ENCODE measurements around the gene NOVA1.
A peak's percentile ranks its signal among the peaks of the same experiment; 100 is the strongest.

Gene NOVA1

DNA sequence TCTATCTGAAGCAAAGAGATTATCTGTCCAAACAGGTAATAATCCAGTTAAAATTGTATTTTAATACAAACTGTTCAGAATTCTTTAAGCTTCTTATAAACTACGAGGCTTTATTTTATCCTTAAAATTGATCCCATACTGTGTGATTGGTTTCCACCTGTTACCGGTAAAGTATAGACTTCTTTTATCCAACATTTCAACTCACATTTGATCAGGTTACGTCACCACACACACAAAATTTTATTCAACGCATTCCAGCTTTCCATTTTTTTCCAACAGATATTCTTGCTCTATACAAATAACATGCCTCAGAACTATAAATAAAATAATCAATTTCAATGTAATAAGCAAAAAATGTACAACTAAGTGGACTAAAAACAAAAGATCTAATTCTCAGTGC, 4.5 kb downstream of the NOVA1 start:
- no peak for DNase-seq (ENCODE audit: low read depth)

DNA sequence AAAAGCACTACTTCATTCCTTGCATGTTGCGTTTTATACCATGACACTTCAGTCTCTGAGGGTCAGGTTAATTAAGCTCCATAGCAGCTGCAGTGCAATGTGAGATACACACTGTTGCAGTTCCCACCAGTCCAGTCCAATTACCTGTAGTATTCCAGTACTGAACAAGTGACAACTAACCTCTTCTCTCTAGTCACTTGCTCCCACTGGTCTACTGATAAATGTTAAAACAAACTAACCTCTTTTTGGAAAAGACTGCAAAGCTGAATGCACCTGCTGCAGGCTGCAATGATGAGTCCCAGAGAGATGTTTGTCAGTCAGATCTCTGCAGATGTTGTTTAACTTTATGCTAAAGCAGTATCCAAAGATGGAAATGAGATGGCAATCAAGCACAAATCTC, 7.9 kb downstream of the NOVA1 start:
- DNase-seq (ENCODE audit: low read depth), result no peak

DNA sequence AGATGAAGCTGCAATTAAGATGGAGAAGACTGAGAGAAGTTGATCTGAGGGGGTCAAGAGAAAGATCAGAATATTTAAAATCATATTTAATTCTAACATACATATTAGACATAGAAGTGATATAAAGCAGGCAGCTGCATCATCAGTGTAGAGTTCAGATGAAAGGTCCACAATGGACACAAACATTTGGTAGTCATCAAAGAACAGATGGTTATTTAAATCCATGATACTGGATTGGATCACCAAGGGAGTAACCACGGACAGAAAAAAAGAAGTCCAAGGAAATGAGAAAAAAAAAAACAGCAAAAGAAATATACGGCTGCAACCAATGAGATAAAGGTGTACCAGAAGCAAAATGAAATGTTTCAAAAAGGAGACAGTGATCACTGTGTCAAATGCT, 20.1 kb downstream of the NOVA1 start:
- DNase-seq (ENCODE audit: low read depth), result no peak

DNA sequence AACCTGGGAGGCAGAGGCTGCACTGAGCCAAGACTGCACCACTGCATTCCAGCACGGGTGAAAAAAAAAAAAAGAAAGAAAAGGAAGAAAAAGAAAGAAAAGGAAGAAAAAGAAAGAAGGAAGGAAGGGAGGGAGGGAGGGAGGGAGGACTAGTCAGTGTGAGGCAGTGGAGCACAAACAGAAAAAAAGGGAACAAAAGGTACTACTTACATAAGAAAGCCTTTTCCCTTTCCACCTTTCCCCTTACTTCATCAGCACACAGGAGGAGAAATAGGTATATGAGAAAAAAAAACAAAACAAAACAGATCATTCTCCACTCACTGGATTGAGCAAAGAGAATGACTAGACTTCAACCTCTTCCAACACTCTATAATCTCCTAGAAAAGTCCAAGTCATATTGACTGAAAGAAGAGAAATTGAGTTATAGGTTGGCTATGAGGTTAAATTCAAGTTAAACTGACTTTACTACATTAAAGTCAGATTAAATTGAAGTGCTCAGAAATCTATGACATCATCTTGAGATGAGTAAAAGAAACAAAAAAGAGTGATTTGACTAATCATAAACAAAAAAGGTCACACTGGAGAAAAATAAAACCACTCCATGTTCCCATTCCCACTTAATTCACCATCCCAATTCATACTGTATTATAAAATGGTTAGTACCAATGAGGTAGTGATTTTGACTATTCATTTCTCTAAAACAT, 43.6 kb downstream of the NOVA1 start:
- no peak for DNase-seq (ENCODE audit: low read depth)

DNA sequence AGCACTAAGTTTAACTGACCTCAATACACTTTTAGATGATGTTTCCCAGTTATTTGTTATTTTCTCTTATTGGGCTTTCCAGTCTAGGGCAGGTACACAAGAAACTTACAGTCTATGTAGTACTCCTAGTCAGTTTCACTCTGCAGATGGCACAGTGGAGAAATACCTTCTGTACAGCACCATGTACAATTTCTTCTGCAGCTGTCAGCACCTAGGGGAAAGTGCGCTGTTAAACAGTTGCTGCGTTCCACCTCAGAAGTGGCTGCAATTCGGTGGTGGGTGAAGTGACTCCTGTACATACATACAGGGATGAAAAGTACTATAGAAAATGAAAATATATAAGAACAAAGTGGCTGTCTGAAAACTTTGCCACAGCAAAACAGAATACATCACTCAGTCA, 48.3 kb downstream of the NOVA1 start:
- no peak for DNase-seq (ENCODE audit: low read depth)

DNA sequence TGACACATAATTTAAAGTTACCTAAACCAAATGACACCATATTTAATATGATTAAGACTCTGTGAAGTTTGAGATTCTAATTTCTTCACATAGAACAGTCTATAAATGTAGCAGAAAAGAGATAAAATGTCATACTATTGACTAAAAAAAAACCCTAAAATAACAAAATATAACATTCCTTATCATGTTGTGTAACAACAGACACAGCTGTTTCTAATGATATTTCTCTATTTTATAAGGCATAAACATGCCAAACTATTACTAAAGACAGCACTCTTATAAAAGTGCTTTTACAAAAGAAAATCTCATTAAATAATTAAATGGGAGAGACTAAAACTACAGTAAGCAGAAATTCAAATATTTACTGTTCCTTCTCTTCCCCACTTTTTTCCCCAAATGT, 49.4 kb downstream of the NOVA1 start:
- no peak for DNase-seq (ENCODE audit: low read depth)

DNA sequence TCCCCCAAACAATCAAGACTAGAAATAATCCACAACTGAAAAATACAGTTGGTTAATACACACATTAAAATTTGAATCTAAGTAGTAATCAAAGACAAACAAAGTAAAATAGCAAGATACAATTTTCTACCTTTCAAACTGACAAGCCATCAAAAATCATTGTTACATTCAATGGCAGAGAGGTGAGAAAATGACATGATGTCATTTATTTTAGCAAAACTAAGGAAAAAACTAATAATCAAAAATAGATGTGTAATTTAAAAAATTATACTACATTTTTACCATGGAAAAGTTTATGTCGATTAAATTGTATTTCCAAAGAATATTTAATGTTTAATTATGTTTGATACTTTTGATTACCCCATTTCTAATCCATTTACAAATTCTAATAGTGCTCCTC, 59.7 kb downstream of the NOVA1 start:
- DNase-seq (ENCODE audit: low read depth), result no peak

DNA sequence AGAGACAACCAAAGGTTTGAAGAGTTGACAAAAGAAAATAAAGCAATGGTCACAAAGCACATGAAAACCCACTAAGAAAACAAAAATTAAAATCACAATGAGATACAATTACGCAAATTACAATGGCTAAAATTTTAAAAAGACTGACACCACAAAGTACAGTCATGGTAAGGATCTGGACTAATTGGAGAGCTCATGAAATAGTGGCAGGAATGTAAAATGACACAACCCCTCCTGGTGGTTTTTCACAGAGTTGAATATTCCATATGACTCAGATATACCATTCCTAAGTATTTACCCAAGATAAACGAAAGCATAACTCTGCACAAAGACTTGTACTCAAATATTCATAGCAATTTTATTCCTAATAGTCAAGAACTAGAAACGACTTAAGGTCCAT, 65.9 kb downstream of the NOVA1 start:
- peak; percentile 2 for DNase-seq (ENCODE audit: low read depth)

DNA sequence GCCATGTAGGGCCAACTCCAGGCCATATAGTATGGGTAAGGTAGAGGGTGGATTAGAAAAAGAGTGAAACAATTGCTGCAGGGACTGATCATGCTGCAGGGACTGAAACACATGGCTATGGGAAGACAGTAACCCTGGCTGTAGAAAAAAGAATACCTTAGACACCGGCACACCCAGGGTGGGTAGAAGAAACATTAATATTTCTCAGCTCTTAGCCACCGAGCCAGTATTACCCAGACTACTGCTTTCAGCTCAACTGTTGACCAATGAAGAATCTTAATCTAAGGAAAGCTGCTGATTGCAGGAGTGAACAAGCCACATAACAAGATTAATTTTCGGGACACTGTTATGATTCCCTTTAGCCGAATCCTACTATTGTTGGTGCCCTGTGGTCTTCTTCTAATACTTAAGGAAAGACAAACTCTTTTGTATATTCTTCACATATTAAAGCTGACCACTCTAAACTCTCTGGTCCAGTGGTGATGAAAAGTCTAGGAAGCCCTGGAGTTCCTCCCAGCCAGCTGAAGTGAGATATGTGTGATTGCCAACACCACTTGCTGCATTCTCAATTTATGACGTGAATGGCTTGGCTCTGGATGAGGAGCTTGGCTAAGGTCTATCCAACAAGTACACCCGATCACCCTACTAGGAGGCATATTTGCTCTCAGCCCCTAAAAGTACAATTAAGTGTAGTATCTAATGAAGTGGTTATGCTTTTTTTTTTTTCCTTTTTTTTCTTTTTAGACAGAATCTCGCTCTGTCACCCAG, 69.2 kb downstream of the NOVA1 start:
- peak; percentile 2 for DNase-seq (ENCODE audit: low read depth)

DNA sequence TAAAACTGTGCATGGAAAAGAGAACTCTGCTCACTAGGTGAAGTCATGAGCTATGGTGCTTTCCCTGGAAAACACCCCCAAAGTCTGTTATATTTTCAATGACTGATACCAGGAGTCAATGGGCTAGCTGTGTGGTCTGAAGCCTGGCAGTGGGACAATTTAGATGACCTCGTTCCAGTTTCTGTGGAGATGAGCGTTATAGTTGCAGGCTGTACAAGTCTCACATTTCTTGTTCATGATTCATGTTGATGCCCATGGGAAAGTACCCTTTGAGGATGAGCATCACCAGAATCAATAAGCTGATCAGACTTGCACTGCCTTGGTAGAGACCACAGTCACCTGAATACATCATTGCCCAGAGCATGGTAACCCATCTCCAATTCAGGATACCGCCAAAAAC, 70.7 kb downstream of the NOVA1 start:
- no peak for DNase-seq (ENCODE audit: low read depth)

DNA sequence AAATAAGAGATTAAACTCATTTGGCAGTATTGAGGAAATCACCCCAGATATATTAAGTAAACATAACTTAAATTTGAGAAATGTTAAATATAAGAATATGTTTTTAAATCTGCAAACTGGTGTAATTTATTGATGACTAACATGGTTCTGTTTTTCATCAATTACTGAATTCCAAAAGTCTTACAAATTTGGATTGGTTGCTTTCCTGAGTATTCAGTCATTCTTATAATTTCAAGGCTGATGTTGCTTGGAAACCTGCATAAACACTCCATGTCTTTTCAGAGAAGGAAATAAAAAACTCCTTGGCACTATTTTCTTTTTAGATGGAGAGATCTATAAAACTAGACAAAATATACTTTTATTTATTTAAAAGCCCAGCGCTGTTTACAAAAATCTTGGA, 71.7 kb downstream of the NOVA1 start:
- peak; percentile 21 for DNase-seq (ENCODE audit: low read depth)

DNA sequence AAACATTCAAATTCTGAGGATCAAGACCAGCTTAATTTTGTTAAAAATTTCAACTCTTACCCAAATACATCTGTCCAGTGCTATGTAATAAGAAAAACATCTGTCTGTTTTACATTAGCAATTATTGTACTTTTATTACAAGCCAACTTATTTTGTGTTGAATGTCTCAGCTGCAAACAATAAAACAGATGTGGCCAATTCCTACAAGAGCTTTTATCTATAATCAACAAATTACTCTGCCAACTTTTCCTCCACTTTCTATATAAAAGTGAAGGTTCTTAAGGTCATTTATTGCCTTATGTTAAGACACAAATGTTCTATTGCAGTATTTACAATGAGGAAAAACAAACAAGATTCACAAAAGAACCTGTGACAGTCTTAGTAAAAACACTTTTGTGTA, 72.7 kb downstream of the NOVA1 start:
- DNase-seq (ENCODE audit: low read depth), result no peak

DNA sequence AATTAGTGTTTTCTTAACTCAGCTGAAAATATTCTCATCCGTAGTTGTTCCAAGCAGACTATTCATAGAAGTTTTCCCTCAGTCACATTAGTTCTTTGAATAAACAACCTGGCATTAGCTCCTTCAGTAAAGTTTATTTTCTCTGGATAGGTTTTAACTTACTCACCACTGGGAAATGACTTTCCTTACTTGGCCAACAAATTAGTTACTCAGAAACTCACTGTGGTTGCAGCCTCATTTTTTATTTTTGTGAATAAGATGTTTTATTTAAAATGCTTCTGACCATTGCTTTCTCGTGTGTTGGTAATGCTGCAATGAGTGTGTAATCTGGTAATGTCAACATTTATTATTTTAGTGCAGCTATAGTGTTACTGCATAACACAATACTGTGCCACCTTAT, 74.9 kb downstream of the NOVA1 start:
- DNase-seq (ENCODE audit: low read depth), result peak; percentile 32

DNA sequence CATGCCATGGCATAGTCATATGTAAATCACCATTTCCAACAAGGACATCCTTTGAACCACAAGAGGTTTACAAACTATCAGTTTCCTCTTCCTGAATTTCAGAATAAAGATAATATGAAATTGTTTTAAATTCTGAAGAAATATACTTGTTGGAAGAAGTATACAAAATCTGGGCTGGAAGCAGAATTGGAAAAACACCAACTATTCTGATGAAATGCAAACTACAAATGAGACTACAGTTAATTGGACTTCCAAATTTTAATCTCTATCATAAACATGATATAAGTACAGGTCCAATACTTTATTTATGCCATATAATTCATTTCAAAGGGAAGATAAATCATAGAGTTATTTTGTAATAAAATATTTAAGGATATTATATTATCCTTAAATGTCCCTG, 80.1 kb downstream of the NOVA1 start:
- no peak for DNase-seq (ENCODE audit: low read depth)

DNA sequence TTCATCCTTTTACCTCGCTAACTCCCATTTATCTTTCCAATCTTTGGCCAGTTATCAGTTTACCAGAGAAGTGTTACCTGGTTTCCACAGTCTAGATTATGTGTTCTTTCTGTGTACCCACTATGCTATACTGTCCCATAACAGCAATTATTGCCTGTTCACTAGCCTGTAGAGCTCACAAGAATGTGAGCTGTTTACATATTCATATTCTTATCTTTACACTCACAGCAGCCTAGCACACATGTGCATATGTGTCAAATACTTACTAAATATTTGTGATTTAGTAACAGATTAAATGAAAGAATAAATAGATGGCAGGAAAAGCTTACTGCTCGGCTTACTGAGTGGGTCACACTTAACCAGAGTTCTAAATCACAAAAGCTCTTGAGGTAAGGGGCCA, 97.8 kb downstream of the NOVA1 start:
- no peak for DNase-seq (ENCODE audit: low read depth)

DNA sequence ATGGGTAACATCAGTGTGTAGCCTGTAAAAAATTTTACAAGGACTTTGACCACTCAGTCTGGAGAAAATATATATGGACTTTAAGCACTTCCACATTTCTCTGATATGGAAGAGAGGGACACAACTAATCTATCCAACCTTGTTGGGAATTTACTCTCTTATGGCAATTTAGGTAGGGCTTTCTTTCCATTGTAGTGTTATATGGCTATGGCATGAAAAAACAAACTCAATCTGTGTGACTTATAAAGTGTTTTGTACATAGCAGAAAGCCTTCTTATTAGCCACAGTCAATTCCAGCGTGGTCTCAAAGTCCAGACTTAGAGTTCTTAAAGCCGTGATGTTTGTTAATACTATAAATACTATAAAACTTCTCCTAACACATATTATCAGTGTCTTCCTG, 98.3 kb downstream of the NOVA1 start:
- no peak for DNase-seq (ENCODE audit: low read depth)

DNA sequence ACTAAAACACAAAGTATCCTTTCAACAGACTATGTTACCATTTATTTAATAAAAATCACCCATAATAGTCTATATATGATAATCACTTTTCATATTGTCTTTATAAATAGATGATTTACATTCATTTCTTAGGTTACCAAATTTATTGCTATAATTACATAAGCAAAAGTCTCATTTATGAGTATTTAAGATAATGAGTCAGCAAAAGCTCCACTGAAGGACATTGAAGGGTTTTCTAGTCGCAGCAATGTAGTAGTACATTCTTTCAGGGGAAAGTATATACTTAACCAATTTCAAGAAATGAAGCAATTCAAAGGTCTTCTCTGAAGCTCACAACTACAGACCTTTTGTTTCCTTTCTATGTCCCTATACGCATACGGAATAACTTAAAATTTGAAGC, 110.9 kb downstream of the NOVA1 start:
- DNase-seq (ENCODE audit: low read depth), result no peak

DNA sequence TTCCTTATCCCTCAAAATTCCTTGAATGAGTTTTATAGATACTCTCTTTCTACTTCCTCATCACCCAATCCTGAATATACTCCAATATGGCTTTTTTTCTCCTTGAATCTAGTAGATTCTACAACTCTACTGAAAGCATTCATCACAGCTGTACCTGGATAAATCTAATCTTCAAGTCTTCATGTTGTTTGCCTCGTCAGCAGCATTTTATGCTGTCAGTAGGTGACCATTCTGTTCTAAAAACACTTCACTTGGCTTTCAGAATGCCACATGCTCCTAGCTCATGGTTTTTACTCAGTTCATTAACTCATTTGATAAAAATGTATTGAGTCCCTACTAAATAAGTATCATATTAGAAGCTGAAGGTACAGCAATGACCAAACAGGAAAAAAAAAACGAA, 113.3 kb downstream of the NOVA1 start:
- no peak for DNase-seq (ENCODE audit: low read depth)

DNA sequence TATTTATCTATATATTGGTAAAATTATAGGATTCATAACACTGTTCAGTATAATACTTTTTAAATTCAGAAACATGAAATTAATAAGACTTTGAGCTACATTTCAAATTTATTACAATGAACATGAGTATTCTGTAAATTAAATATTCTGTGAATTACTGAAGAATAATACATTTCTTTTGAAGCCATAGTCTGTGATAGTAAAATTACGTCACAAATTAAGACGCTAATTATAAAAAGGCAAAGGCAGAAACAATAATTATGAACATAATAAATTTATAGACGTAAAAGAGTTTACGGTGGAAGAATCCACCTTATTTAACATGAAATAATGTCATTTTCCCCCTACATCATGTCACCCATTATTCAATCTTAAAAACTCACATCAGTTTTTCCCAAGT, 118.9 kb downstream of the NOVA1 start:
- no peak for DNase-seq (ENCODE audit: low read depth)

DNA sequence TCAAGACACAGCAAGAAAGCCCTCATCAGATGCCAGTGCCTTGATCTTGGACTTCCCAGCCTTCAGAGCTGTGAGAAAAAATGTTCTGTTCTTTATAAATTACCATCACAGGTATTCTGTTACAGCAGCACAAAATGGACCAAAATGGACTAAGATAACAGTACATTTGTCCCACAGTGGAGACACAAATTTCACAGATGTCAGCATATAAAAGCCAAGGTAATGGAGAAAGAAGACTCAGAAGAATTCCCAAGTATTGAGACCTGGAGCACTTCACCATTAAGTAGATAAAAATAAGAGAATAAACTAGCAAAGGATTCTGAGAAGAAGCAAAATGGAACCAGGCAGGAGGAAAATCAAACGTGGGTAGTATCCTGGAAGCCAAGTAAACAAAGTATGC, 131.0 kb downstream of the NOVA1 start:
- no peak for DNase-seq (ENCODE audit: low read depth)

DNA sequence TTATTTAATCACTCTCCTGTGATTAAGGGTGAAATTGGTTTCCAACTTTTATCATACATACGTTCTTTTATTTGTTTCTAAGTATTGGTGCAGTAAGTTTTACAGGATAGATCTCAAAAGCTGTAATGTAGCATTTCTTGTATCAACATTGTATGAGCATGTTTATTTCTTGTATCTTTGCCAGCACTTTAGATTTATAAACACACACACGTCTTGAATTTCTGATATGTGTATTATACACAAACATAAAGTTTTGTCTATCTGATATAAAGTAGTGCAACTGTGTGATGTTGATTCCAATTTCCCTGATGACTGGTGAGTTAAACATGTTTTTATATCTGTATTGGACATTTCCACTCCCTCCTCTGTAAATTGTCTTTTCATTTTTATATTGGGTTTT, 134.7 kb downstream of the NOVA1 start:
- no peak for DNase-seq (ENCODE audit: low read depth)

DNA sequence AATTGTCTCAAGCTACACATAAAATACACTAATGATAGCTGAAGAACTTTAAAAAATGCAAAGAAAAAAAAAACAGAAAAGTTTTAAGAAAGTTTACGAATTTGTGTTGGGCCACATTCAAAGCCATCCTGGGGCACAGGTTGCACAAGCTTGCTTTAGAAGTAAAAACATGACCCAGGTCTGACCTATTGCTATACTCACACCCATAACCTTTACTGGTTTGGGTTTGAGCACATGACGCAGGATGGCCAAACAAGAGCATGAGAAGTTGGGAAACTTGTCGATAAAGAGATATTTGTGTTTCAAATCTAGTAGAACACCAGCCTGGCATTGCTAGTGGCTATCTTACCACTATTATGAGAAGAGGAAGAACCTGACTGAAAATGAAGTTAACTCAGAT, 143.7 kb downstream of the NOVA1 start:
- DNase-seq (ENCODE audit: low read depth), result no peak

DNA sequence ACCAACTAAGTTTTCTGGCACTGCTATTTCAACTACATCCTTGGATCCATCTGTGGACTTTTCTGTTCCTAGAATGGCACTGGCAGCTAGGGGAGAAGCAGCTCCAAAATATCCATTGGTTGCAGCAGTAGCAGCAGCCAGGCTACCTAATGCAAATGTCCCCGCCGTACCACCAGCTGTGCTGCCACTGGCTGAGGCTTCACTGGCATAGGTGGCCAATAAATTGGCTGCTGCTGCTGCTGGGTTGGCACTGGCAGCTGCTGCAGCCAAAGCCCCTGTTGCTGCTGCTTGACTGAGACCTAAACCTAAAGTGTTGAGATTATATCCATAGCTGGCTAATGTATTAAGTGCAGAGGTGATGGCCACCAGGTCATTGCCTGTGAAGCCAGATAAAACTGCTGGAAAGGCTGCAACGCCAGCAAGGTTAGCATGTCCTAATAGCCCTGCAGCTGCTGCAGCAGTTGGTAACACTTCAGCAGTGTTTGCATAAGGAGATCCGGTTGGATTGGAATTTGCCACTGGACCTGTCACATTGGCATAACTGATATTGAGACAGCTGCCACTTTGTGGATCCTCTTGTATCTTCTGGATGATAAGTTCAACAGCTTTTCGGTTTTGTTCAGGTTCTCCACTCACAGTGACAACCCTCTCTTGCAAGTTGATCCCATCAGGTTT, 149.5 kb downstream of the NOVA1 start:
- no peak for DNase-seq (ENCODE audit: low read depth)
